HCT116 (cell line): ENCODE data around the gene TRAPPC12. TPM values are rescaled to one million over a fixed set of nuclear protein-coding genes. Genes with fewer than 3 reads are reported as not detected.
A peak's percentile ranks its signal among the peaks of the same experiment; 100 is the strongest.

Source experiments
- ATAC-seq: fragments of 200-7000 bp; cut with Tn5 transposase; 2 replicates; pipeline ENCODE4 v1.9.1; 2020; ENCODE audit warnings: mild to moderate bottlenecking, moderate library complexity
- Bru-seq: library from RNA; stranded (reverse); fragments of 400-500 nt; gene quantifications from one replicate; lab custom pipeline; 2021; lab: Mats Ljungman, UMichigan
- BruChase-seq, 2 experiments: library from RNA; stranded (reverse); fragments of 400-500 nt; gene quantifications; one replicate each; lab custom pipeline; 2021; lab: Mats Ljungman, UMichigan
- BruUV-seq: library from RNA; stranded (reverse); fragments of 400-500 nt; replicated peaks from 2 replicates; lab custom pipeline; 2021; lab: Mats Ljungman, UMichigan
- CTCF ChIA-PET: fragments of 300-600 bp; sonication (Branson Sonifier 250); formaldehyde crosslinking; loops from one replicate; lab custom pipeline; 2021; ENCODE audit warnings: antibody characterized with exemption; lab: Charles Lee
- POLR2A ChIA-PET: fragments of 300-600, 350-600 bp; sonication (Branson Sonifier 250); formaldehyde crosslinking; loops from one replicate; lab custom pipeline; 2021; ENCODE audit warnings: antibody characterized with exemption; lab: Charles Lee
- RAD21 ChIA-PET, 2 experiments: fragments of 300-600 bp; sonication (Branson Sonifier 250); formaldehyde crosslinking; loops; one replicate each; lab custom pipeline; 2023; ENCODE audit warnings: low total read pairs in 2 of 2; ENCODE audit not compliant: uncharacterized antibody in 2 of 2, unreplicated experiment in 2 of 2, low non-redundant PET in 1 of 2; lab: Charles Lee
- DNase-seq: peaks from one replicate; pipeline ENCODE4 v3.0.0-alpha.2; 2010; ENCODE audit warnings: low read depth, low spot score
- H2AFZ ChIP-seq: fragments of 200-600 bp; shearing (Covaris generic), sonication (generic); 2 replicates; pipeline ENCODE4 v1.6.1; 2017; ENCODE audit warnings: low read depth, mixed run types, mixed read lengths, antibody characterized with exemption, low read length; ENCODE audit not compliant: poor library complexity, severe bottlenecking
- H3K27ac ChIP-seq: 2 replicates; pipeline ENCODE4 v1.5.1; 2012; ENCODE audit warnings: low read depth, low read length
- H3K27me3 ChIP-seq: fragments of 200-600 bp; sonication (generic); 2 replicates; pipeline ENCODE4 v1.6.1; 2016; ENCODE audit warnings: mixed run types, low read length, mixed read lengths; ENCODE audit not compliant: insufficient read depth
- H3K36me3 ChIP-seq, 2 experiments: fragments of 200-500 bp in 1 of 2; fragments of 200-600 bp in 1 of 2; sonication (Bioruptor generic) in 1 of 2; sonication (generic) in 1 of 2; 2 replicates each; pipeline versions ENCODE4 v1.5.1 to v1.6.1; 2014 to 2016; ENCODE audit warnings: low read length in 2 of 2, inconsistent platforms in 1 of 2, mixed read lengths in 1 of 2, mixed run types in 1 of 2; ENCODE audit not compliant: insufficient read depth in 2 of 2, control insufficient read depth in 1 of 2
- H3K4me1 ChIP-seq, 2 experiments: fragments of 200-600 bp in 1 of 2; sonication (generic) in 1 of 2; 2 replicates each; pipeline versions ENCODE4 v1.5.1 to v1.6.1; 2012 to 2017; ENCODE audit warnings: low read length in 2 of 2, inconsistent platforms in 1 of 2, mild to moderate bottlenecking in 1 of 2, mixed read lengths in 1 of 2, mixed run types in 1 of 2, moderate library complexity in 1 of 2; ENCODE audit not compliant: insufficient read depth in 2 of 2, control insufficient read depth in 1 of 2
- H3K4me2 ChIP-seq: fragments of 200-600 bp; sonication (generic); 2 replicates; pipeline ENCODE4 v1.6.1; 2017; ENCODE audit warnings: mixed run types, low read length, mixed read lengths
- H3K4me3 ChIP-seq, 2 experiments: fragments of 200-600 bp in 1 of 2; sonication (generic) in 1 of 2; replicated peaks in 1 of 2; 2 replicates each; pipeline ENCODE4 v1.5.1; 2011 to 2016; ENCODE audit warnings: low read length in 2 of 2, control low read depth in 1 of 2, low read depth in 1 of 2, mild to moderate bottlenecking in 1 of 2, mixed read lengths in 1 of 2, mixed run types in 1 of 2
- H3K79me2 ChIP-seq: fragments of 200-600 bp; sonication (generic); 2 replicates; pipeline ENCODE4 v1.6.1; 2017; ENCODE audit warnings: mild to moderate bottlenecking, mixed run types, low read length, moderate library complexity, mixed read lengths; ENCODE audit not compliant: insufficient read depth
- H3K9ac ChIP-seq: fragments of 200-600 bp; sonication (generic); 2 replicates; pipeline ENCODE4 v1.6.1; 2016; ENCODE audit warnings: low read length, mixed read lengths
- H3K9me2 ChIP-seq: fragments of 200-600 bp; sonication (generic), shearing (Covaris generic); 2 replicates; pipeline ENCODE4 v1.6.1; 2017; ENCODE audit warnings: mixed run types, mild to moderate bottlenecking, moderate library complexity; ENCODE audit not compliant: insufficient read depth
- H3K9me3 ChIP-seq, 2 experiments: fragments of 200-500 bp in 1 of 2; fragments of 200-600 bp in 1 of 2; sonication (Bioruptor generic) in 1 of 2; sonication (generic) in 1 of 2; 2 replicates each; pipeline ENCODE4 v1.6.1; 2014 to 2017; ENCODE audit warnings: low read length in 2 of 2, mixed read lengths in 2 of 2, inconsistent platforms in 1 of 2, low read depth in 1 of 2, mild to moderate bottlenecking in 1 of 2, mixed run types in 1 of 2, moderate library complexity in 1 of 2; ENCODE audit not compliant: control insufficient read depth in 1 of 2, insufficient read depth in 1 of 2
- H4K20me1 ChIP-seq: fragments of 200-600 bp; sonication (generic), shearing (Covaris generic); 2 replicates; pipeline ENCODE4 v1.6.1; 2017; ENCODE audit warnings: mixed run types, mild to moderate bottlenecking, moderate library complexity; ENCODE audit not compliant: insufficient read depth
- ATF3 ChIP-seq: IDR thresholded peaks from 2 replicates; pipeline ENCODE4 v1.6.1; 2012
- CBX3 ChIP-seq: IDR thresholded peaks from 2 replicates; pipeline ENCODE4 v1.6.1; 2012; ENCODE audit warnings: low read depth
- CTCF ChIP-seq, 3 experiments: fragments of 200-600 bp in 1 of 3; sonication (generic) in 1 of 3; IDR thresholded peaks in 2 of 3; conservative IDR thresholded peaks in 1 of 3; 2 replicates each; pipeline ENCODE4 v1.5.1; 2012 to 2017; ENCODE audit warnings: low read depth in 2 of 3, low read length in 2 of 3, antibody characterized with exemption in 1 of 3, borderline replicate concordance in 1 of 3, control low read depth in 1 of 3, mild to moderate bottlenecking in 1 of 3, mixed read lengths in 1 of 3, mixed run types in 1 of 3, moderate library complexity in 1 of 3; ENCODE audit not compliant: insufficient read depth in 1 of 3
- EGR1 ChIP-seq: IDR thresholded peaks from 2 replicates; pipeline ENCODE4 v1.6.1; 2012; ENCODE audit warnings: low read depth
- EZH2 ChIP-seq: fragments of 200-600 bp; sonication (generic); IDR thresholded peaks from 2 replicates; pipeline ENCODE4 v1.6.1; 2017; ENCODE audit warnings: antibody characterized with exemption, mixed run types
- EZH2phosphoT487 ChIP-seq: fragments of 200-600 bp; IDR thresholded peaks from 2 replicates; pipeline ENCODE4 v1.6.1; 2018; ENCODE audit warnings: antibody characterized with exemption, borderline replicate concordance
- FOSL1 ChIP-seq: IDR thresholded peaks from 2 replicates; pipeline ENCODE4 v1.6.1; 2012; ENCODE audit warnings: low read depth
- POLR2A ChIP-seq: IDR thresholded peaks from 2 replicates; pipeline ENCODE4 v1.7.0; 2011; ENCODE audit warnings: borderline replicate concordance; ENCODE audit not compliant: insufficient read depth, insufficient read length; ENCODE audit errors: extremely low read depth
- POLR2AphosphoS5 ChIP-seq: IDR thresholded peaks from 2 replicates; pipeline ENCODE4 v1.6.1; 2011; ENCODE audit warnings: mild to moderate bottlenecking, low read depth, low read length, moderate library complexity
- RAD21 ChIP-seq: IDR thresholded peaks from 2 replicates; pipeline ENCODE4 v1.6.1; 2012; ENCODE audit warnings: low read depth, mild to moderate bottlenecking
- REST ChIP-seq: IDR thresholded peaks from 2 replicates; pipeline ENCODE4 v1.6.1; 2012; ENCODE audit warnings: low read depth
- SP1 ChIP-seq: IDR thresholded peaks from 2 replicates; pipeline ENCODE4 v1.6.1; 2012; ENCODE audit warnings: low read depth
- SRF ChIP-seq: IDR thresholded peaks from 2 replicates; pipeline ENCODE4 v1.6.1; 2012; ENCODE audit warnings: low read depth
- TCF7L2 ChIP-seq: IDR thresholded peaks from 2 replicates; pipeline ENCODE4 v1.7.0; 2011; ENCODE audit warnings: borderline replicate concordance, inconsistent platforms; ENCODE audit not compliant: insufficient read depth, insufficient read length; ENCODE audit errors: extremely low read depth
- ZBTB33 ChIP-seq: IDR thresholded peaks from 2 replicates; pipeline ENCODE4 v1.6.1; 2011; ENCODE audit warnings: mild to moderate bottlenecking, low read length, moderate library complexity; ENCODE audit not compliant: insufficient replicate concordance; ENCODE audit errors: extremely low read depth
- ZNF274 ChIP-seq: fragments of 200-500 bp; sonication (Bioruptor generic); IDR thresholded peaks from 2 replicates; pipeline ENCODE4 v1.6.1; 2014; ENCODE audit warnings: mild to moderate bottlenecking, low read depth, low read length, inconsistent platforms
- intact Hi-C: fragments of 100-400 bp; cut with micrococcal nuclease; formaldehyde crosslinking; loops from 2 replicates; pipeline ENCODE4 v1.10.0; 2022
- long read RNA-seq: library from polyadenylated mRNA; unstranded; transcript quantifications from one replicate; pipeline ENCODE4 v2.0.0, GENCODE V29; 2021; ENCODE audit not compliant: unreplicated experiment
- polyA plus RNA-seq: library from polyadenylated mRNA; unstranded; fragments of >200 nt; gene quantifications from 2 replicates; pipeline ENCODE4 v1.2.1, GENCODE V29; 2012; ENCODE audit warnings: missing spikeins
- total RNA-seq: library from RNA; stranded (reverse); gene quantifications from one replicate; pipeline ENCODE4 v1.2.1, GENCODE V29; 2021; ENCODE audit not compliant: unreplicated experiment

The TRAPPC12 gene
- total RNA-seq: 47.4 TPM
- 36.4 and 45.1 TPM in 2 replicates for polyA plus RNA-seq
- percentile 73 among the genes with signal in this experiment for Bru-seq, nascent RNA
- percentile 76 among the genes with signal in this experiment for BruChase-seq, experiment 1, labeled RNA remaining after a 6-hour chase
- BruChase-seq, experiment 2, labeled RNA remaining after a 2-hour chase: percentile 79 among the genes with signal in this experiment
- long read RNA-seq, transcript TRAPPC12-201 (12 exons, 2,508 nt): major isoform, 6 of 32 reads
- long read RNA-seq, partial matches to known transcripts: 12 of 32 reads
- long read RNA-seq, other reads (novel, unspliced or antisense): 13 of 32 reads

GRCh38 chr2:3379647-3380534 is at the start of gene TRAPPC12:
Gene TRAPPC12, plus strand, starts transcription at chr2:3379694. Its CDS starts 7,930 bp downstream, at chr2:3387624.
- H3K4me1 ChIP-seq: peaks cover 10 to 28% of the 10 kb centered on the region in 2 experiments; a peak in 3 of 4 replicates
- H3K79me2 ChIP-seq: peaks cover 71% of the 10 kb centered on the region
- H3K4me3 ChIP-seq: peak within 1 kb of the TSS; percentile 90 to 95
- H3K27me3 ChIP-seq: no peaks in the 10 kb centered on the region
- H3K27ac ChIP-seq: peak within 1 kb of the TSS; percentile 91
- H3K4me2 ChIP-seq: peak within 1 kb of the TSS; percentile 80
- DNase-seq (peak; percentile 85), ATAC-seq (peak; percentile 77)
- H3K9ac ChIP-seq: peak within 1 kb of the TSS; percentile 86
- H3K36me3 ChIP-seq: no peaks in the 10 kb centered on the region; a peak in 2 of 4 replicates
- ChIA-PET POLR2A (no interaction called here), CTCF (no interaction called here), RAD21 (no interaction called here)
- H3K9me2 ChIP-seq: no peaks in the 10 kb centered on the region
- H3K9me3 ChIP-seq: no peaks in the 10 kb centered on the region
- intact Hi-C loops: no loop called here
- no peak within 1 kb of the TSS for H2AFZ ChIP-seq
- no peaks in the 10 kb centered on the region; the same call in 1 of the 2 replicates for H4K20me1 ChIP-seq
- no TSS peak for BruUV-seq
- no peak for TF ChIP-seq EZH2
- TF ChIP-seq REST: no peak
- TF ChIP-seq SP1: peak; percentile 63; the same call in 1 of the 2 replicates
- TF ChIP-seq RAD21: no peak
- no peak for TF ChIP-seq ATF3
- TF ChIP-seq CBX3: no peak; the same call in 1 of the 2 replicates
- TF ChIP-seq FOSL1: no peak
- TF ChIP-seq SRF: peak; percentile 86
- TF ChIP-seq ZBTB33: peak; percentile 15
- no peak for TF ChIP-seq TCF7L2
- peak; percentile 98 for TF ChIP-seq POLR2AphosphoS5
- TF ChIP-seq CTCF (IDR thresholded peaks at IDR 0.05 in 2 of 3, conservative IDR thresholded peaks at IDR 0.05 in 1 of 3; ENCODE audit: borderline replicate concordance in 1 of 3, insufficient read depth in 1 of 3, low read depth in 2 of 3, low read length in 2 of 3): peak in 2 of 3 experiments; percentile 52 to 53; a peak in 4 of 6 replicates
- no peak for TF ChIP-seq ZNF274
- no peak for TF ChIP-seq EZH2phosphoT487
- TF ChIP-seq POLR2A: peak; percentile 78
- peak; percentile 62 for TF ChIP-seq EGR1
